GM18499 (cell line): ENCODE measurements around the gene METRN.

Experiments
- ATAC-seq: cut with Tn5 transposase; IDR thresholded peaks from one replicate; pipeline ENCODE4 v1.9.1; 2021; ENCODE audit warnings: moderate number of reproducible peaks; ENCODE audit not compliant: insufficient read depth, unreplicated experiment

METRN gene

GRCh38 chr16:767743-768235, 52.9 kb downstream of the METRN start:
- no peak for ATAC-seq

GRCh38 chr16:768428-768827, 53.5 kb downstream of the METRN start:
- ATAC-seq, result no peak
